NCI-H510A (cell line): Measurements from ENCODE around the gene PANK4.
A peak's percentile ranks its signal among the peaks of the same experiment; 100 is the strongest.

Experiments
- DNase-seq: peaks from one replicate; lab custom pipeline; 2025; lab: John Stamatoyannopoulos, UW

The PANK4 gene

DNA sequence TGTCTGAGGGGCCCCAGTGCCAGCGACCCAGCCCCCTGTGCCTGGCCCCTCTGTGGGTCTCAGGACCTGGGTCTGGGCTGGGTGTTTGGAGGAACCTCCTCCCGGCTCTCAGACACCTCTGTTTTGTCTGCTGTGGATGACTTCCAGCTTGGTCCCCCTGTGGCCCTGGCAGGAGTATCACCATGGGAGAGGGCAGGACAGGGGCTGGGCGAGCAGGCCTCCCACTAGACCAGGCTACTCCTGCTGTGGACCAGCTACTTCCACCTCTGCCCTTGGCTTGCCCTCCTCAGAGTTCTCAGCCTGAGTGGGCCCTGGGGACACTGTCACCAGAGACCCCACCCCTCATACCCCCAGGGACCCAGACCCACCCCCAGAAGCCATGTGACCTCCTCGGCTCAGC is 28.5 kb downstream of the PANK4 start:
- DNase-seq = no peak

DNA sequence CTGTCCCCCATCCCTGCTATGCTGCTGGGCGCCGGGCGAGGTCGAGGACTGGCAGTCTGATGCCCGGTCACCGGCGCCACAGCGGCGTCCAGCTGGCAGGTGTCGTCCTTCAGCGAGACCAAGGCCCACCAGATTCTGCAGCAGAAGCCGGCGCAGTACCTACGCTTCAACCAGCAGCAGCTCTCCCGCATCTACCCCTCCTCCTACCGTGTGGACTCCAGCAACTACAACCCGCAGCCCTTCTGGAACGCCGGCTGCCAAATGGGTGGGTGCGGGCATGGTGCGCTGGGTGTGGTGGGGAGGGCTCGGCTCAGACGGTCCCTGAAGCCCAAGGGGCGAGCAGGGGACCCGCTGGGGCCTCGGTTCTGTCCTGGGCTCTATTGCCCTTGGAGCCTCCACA is 29.6 kb downstream of the PANK4 start:
- DNase-seq = no peak

DNA sequence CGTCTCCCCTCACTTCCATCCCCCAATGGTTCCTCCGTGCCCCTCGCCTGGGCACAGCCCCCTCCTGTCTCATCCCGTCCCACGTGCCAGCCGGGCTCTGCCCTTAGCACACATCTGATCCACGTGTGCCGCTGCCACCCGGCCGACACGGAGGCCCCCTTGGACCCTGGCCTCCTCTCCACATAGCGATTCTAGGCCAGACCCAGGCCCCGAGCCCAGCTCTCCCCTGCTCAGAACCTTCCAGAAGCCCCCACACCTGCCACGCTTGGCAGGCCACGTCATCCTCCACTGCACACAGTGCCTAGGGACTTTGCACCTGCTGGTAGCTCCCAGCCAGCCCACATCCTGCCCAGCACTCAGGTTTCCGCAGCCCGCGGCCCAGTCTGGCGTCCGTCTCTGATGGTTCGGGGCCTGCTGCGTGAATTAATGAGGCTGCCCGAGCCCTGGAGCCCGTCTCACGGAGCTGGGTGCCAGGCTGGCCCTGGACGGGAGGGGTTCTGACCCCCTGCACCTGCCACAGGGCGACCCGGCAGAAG is 30.2 kb downstream of the PANK4 start:
- DNase-seq = peak; percentile 18

DNA sequence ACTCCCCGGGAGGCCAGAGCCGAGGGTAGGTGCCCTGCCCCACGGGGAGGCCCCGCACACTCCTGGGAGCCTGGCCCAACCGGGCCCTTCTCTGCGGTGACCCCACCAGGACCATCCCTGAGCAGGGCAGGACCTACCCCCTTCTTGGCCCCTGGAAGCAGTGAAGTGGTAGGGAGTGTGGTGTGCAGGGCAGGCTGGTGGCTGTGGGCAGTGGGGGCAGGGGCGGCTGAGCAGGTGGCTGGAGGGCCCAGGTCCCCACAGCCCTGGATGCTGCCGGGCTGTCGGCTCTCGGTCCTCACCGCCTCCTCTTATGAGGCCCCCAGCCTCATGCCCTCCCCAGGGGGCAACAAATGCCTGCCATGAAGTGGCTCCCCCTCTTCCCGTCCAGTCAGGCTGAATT is 30.9 kb downstream of the PANK4 start:
- no peak for DNase-seq

GRCh38 chr1:2495026-2495425 is 31.4 kb downstream of the PANK4 start:
- no peak for DNase-seq

DNA sequence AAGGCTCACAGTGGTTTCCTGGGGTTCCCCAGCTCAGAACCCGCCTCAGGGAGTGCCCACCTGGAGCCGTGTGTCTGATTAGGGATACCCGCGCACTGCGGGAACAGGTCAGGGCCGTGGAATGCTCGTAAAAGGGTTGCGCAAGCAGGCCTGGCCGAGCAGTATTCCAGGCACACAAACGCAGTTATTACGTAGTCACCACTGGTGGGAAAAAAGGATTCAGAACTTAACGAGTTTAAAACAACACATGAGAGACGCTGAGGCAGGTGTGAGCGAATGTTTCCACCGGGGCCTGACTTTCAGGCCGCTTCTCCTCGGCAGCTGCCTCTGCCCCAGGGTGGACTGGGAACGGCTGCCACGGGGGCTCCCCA is 32.1 kb downstream of the PANK4 start:
- DNase-seq = no peak

DNA sequence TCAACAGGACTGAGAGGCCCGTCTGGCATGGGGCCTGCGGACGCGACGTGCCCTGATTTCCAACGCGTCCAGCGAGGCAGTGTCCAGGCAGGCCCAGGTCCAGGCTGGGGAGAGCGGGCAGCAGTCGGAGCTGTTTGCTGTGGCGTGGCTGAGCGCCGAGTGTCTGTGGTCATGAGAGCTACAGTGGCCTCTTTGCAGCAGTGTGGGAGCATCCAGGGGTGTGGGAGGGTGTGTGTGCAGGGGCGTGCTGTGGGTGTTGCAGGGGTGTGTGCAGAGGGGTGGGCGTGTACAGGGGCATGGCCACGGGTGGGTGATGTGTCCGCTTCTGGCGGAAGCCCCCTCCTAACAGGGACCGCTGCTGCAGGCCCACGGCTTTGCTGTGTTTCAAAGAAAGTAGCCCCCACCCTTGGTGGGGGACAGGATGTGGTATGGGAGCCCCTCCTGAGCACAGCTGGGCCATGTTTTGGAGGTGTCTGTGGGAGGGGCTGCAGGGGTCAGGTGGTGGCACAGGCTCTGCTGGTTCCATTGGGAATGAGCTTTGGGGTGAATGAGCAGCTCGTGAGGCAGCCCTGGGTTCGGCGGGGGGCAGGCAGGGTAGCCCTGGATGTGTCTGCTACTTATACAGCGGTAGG is 32.6 kb downstream of the PANK4 start:
- DNase-seq = no peak

DNA sequence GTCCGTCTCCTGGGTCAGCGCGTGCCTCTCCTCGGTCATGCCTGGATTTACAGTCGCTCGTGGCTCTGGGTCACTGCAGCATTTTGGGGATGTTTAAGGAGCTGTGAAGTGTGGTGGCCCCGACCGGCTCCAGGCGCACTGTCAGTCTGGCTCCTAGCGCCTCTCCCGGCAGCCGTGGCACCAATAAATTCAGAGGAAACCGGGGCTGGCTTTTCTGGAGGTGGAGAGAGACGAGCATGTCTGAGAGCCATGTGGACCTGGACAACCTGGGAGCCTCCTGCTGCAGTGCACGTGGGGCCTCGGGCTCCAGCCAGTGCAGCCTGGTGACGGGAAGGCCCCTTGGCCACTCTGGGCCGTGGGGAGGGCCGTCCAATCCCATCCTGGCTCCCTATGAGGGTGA is 33.2 kb downstream of the PANK4 start:
- DNase-seq = no peak

DNA sequence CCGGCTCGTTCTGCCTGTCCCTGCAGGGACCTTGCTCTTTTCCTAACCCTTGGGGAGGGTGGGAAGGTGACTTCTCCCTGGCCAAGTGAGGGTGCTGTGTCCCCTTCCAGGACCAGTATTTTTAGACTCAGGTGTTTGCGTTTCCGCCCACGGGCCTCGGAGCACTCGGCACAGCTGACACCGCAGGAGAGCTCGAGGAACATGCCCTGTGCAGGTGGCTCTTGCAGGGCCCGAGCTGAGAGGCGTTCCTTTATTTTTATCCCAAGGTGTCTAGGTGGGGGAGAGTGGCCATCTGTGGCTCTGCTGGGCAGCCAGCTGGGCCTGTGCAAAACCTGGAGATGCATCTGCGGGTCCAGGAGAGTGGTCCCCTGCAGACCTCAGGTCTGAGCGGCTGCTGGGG is 34.3 kb downstream of the PANK4 start:
- no peak for DNase-seq

DNA sequence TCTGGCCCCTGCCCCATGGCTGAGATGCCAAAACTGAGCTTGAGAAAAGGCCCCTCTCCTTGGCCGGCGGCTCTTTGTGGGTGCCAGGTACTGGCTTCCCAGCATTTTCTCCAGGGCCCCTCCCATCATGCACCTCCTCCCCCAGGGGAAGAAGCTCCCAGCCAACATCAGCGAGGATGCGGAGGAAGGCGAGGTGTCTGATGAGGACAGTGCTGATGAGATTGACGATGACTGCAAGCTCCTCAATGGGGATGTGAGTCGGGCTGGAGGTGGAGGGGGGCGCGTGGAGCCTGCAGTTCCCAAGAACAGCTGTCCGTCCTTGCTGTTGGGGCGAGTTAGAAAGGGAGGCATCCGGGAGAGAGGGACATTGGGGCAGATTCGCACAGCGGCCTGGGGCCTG is 36.8 kb downstream of the PANK4 start:
- no peak for DNase-seq

DNA sequence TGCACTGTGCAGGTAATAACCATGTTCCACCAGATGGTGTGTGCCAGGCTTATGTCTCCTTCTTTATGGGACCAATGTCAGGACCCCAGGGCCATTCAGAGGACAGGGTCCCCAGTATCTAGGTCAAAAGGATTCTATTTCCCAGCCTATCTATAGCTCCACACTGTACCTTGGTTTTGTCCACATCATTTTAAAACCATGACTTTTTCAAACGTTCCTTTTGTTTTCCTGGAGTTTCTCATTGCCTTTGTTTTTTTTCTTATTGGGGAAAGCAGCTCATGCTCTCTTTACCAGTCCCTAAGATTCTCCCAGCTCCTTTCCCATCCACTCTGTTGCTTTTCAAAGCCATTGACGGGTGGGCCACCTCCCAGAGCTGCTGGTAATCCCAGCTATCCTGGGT is 37.7 kb downstream of the PANK4 start:
- DNase-seq = no peak

- DNase-seq = no peak
Measured at GRCh38 chr1:2486558-2486957, 39.8 kb downstream of the PANK4 start.

DNA sequence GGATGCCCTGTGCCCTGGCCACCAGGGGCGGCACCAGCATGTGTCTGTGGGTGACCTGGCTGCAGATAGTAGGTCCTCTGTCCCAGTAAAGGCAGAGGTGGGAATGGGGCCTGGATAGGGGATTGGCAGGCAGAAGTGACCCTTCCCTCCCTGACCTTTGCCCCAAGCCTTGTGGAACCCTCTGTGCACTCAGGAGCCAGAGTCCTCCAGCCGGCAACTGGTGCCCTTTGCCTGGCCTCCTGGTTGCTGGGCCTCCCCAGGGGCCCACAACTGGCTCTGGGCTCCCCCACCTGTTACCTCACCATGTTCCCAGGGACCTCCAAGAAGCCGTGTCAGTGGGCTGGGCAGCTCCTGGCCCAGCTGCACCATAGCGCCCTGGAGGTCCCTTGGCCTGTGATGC is 40.4 kb downstream of the PANK4 start:
- DNase-seq = no peak

DNA sequence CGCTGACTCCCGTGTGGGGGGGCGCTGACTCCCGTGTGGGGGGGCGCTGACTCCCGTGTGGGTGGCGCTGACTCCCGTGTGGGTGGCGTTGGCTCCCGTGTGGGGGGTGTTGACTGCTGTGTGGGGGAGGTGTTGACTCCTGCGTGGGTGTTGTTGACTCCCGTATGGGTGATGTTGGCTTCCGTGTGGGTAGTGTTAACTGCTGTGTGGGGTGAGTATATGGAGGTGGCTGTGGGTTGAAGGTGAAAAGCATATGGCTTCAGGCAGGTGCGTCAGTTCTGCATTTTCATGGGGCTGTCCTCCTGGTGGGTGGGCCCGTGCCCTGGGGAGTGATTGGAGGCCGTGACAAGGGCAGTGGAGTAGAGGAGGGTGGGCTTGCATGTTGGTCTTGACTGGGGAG is 42.4 kb downstream of the PANK4 start:
- DNase-seq = no peak

- no peak for DNase-seq
Measured at GRCh38 chr1:2483026-2483425, 43.4 kb downstream of the PANK4 start.

DNA sequence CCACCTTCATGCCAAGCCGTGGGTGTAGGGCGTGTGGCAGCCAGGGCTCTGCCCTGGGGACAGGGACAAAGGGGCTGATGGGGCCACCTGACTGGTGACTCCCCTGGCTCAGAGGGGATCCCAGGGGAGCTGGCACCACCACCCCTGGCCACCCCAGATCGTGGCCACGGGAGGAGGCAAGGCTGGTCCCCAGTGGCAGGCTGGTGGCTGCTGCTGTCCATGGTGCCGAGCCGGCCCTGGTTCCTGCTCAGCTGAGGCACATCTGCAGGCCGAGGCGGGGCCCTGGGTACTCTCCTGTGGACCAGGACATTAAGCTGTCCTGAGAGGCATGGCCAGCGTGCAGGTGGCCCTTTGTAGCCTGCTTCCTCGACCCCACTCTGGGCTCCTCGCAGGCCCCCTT is 43.8 kb downstream of the PANK4 start:
- DNase-seq = no peak

DNA sequence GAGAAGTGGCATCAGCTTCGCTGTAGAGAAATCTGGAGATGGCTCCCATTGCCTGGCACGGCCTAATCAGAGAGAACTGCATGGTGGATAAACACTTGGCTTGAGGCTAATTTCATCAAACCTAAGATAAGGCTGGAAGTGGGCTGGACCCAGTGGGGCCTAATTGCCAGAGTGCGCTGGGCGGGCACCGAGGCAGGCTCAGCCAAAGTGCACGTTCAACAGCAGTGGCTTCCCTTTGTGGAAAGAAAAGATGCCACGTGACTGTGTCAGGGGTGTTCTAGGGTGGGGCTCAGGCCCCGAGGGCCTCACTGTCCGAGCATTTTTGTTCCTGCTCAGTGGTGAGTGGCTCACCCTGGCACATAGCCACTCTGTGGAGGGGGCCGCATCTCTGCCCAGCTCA is 44.5 kb downstream of the PANK4 start:
- DNase-seq = no peak

- DNase-seq = no peak
Measured at GRCh38 chr1:2480986-2481364, 45.4 kb downstream of the PANK4 start.

DNA sequence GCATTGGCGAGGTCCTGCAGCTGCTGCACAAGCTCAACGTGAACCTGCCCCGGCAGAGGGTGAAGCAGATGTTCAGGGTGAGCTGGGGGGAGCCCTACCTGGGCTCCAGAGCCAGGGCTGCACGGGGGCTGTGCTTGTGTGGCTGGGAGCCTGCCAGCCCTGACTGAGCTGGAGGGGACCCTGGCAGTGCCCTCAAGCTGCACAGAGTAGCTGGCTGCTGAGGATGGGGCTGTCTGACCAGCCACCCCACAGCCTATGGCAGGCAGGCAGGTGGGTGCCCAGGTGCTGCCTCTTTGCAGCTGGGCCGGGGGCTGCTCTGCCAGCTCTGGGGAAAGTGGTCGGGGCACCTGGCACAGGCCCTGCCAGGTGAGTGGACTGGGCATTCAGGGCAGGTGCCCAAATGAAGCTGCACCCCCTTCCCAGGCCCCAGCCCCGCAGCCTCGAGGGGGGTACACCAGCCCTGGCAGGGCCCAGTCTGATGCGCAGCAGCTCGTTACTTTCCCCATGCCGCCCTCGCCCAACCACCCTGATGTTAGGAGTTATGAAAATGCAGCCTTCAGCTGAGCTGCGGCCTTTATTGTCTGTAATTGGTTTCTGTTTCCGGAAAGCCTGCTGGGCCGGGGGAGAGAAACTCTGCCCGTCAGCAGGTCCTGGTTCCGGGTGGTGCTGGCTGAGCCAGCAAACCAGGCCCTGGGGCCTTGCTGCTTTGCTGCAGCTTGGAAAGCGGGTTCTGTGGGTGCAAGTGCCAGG is 46.0 kb downstream of the PANK4 start:
- no peak for DNase-seq

DNA sequence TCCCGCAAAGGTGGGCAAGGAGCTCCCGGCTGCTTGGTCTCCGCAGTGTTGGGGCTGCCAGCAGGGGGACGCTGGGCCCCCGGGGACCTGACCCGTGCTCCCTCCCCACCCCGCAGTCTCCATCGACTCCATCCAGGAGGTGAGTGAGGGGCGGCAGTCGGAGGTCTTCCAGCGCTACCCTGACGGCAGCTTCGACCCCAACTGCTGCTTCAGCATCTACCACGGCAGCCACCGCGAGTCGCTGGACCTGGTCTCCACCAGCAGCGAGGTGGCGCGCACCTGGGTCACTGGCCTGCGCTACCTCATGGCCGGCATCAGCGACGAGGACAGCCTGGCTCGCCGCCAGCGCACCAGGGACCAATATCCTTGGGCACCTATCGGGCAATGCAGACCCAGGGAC is 46.8 kb downstream of the PANK4 start:
- no peak for DNase-seq

DNA sequence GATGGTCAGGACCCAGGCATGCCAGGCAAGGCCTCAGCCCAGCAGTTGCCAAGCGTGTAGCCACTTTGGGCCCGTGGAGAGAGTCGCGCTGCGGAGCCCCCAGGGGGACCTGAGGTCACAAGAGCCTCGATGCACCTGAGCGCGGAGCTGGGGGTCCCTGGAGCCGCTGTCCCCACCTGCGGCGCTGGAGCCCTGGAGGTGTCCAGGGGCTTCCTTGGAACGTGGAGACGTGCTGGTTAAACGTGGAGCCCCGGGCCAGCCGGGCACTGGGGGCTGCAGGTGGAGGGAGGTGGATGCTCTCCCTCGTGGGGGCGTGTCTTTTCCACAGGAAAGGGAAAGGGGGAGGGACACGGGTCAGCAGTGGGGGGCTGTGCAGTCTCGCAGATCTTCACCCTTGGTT is 47.2 kb downstream of the PANK4 start:
- no peak for DNase-seq

DNA sequence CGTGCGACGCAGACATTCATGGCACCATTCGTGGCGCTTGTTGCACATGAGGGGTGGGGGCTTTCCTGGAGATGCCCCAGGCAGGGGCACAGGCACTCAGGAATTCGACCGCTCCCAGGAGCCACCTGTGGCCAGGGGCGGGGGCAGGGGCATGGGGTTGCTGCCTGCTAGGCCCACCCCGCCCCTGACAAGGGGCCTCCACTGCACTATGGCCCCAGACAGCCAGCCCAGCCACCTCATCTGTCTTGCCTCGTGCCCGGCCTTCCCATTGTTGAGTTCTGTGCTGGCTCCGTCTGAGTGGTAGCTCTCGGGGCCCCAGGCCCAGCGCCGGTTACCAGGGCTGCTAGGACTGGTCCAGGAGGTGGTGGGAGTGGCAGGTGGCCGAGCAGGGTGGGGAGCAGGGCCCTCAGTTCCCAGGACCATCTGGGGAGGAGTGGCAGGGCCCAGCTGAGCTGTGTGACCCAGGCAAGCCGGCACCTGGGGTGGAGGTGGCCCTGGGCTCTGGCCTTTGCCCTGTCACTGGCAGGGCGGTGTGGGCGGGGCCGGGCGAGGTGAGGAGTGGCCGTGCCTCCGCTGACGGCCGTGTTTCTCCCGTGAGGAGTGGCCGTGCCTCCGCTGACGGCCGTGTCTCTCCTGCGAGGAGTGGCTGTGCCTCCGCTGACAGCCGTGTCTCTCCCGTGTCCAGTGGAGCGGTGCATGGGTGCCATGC is 48.5 kb downstream of the PANK4 start:
- no peak for DNase-seq

GRCh38 chr1:2477309-2477708 is 49.1 kb downstream of the PANK4 start:
- no peak for DNase-seq
